ENCODE measurements around the gene MED12L.

Gene MED12L

GRCh38 chr3:151330379-151330778, 244.9 kb downstream of the MED12L start:
- DNase-seq: no peak

DNA sequence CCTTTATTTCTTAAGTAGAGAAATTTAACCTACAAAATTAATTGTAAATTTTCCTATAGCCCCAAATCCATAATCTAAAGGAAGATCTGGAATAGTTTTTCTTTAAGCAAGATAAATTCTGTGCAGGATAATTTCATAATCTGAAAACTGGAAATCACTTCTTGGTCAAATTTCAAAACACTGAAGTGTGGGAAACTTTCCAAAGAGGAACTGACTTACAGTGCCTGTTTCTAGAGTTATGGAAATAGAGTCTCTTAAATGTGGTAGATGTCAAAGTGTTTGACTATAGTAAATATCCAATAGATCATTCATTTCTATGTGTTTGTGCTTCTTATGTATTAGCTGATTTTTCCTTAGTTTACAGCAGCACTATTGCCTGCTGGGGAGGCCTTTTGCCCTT, 245.4 kb downstream of the MED12L start:
- no peak for DNase-seq

DNA sequence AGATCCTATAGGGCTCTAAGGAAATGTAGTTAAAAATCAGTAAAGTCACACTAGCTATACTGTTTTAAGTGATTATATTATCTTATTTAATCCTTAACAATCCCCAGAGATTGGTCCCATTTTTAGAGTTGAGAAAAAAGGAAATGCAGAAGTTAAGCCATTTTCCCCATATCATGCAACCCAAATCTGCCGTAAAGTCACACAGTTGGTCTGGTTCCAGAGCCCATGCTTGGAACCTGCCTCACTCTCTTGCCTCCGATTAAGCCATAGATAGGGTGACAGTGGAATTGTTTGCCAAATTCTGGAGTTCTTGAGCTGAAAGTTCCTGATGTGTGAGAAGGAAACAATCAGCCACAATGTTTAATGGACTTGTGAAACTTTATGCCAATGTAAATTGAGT, 246.2 kb downstream of the MED12L start:
- no peak for DNase-seq

- DNase-seq: no peak
These were observed 260.4 kb downstream of the MED12L start for GRCh38 chr3:151345859-151346258.

- no peak for DNase-seq
These were observed 260.8 kb downstream of the MED12L start for GRCh38 chr3:151346292-151346691.

DNA sequence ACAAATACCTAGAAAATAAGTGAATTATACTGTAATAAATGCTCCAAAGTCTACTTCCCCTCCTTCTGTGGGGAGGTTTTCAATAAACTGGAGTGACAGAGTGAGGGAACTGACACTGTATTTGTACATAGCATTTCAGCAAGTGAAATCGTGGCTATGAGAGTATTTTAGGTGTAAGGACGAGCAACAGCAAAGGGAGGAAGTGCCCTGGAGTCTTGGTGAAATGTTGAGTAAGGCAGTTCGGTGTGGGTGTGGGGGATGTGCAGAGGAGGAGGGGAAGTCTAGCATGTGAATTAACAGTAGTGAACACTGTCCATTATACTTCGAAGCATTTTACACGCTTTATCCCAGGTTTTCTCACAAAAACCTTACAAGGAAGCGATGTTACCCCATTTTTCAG, 262.0 kb downstream of the MED12L start:
- no peak for DNase-seq

GRCh38 chr3:151350656-151351055, 265.2 kb downstream of the MED12L start:
- DNase-seq: no peak

DNA sequence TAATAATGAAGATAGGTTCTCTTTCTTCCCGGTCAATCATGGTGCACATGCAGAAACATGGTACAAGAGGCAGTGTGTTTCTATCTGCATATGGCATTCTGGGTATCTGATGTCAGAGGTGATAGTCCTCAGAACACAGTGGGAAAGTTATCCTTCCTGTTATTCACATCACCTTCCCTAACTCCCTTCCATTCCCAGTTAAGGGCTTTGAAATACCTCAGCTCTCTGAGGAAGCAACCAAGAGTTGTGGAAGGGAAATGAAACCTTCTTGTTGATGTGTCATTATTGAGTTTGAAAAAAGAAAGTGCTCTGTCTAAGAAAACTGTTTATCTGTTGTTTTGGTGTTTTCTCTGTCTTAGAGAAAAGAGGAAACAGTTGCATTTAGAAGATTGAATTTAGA, 265.8 kb downstream of the MED12L start:
- no peak for DNase-seq

DNA sequence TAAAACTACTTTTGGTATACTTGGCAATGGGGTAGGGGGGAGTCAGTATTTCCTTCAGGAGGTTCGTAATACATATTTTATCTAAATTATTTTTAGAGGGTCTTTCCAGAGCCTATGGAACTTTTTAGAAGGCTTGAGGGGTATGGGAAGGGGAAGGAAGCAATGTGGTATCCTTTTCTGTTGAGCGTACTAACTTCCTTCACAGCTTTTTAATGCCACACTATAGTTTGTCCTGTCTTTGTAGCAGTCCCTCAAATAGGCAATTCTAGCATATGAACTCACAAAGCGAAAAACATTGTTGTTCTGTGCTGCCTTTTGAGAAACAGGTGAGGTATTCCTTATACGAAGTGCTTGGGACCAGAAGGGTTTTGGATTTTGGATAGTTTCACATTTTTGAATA, 266.2 kb downstream of the MED12L start:
- no peak for DNase-seq

DNA sequence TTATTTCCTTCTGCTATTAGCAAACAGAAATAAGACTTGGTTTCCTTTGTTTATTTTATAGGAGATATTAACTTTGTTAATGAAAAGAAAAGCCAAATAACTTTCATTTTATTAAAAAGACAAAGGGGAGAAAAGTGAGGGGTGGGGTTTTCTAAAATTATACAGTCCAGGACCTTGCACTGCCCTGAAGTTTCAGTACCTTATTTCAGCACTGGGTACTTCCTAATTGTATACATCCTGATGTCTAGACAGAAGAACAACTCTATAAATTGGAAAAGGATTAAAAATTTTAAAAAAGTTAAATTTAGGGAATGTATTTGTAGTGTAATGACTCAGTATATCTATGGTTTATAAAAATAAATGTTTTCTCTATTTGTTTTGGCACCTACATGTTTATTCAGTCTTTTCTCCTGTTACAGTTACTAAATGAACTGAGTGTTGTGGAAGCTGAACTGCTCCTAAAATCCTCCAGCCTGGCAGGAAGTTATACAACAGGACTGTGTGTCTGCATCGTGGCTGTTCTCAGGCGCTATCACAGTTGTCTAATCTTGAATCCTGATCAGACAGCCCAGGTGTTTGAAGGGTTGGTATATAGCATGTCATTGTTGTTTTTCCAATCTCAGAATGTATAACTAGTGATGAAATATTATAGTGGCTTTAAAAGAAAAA, 271.5 kb downstream of the MED12L start:
- no peak for DNase-seq

DNA sequence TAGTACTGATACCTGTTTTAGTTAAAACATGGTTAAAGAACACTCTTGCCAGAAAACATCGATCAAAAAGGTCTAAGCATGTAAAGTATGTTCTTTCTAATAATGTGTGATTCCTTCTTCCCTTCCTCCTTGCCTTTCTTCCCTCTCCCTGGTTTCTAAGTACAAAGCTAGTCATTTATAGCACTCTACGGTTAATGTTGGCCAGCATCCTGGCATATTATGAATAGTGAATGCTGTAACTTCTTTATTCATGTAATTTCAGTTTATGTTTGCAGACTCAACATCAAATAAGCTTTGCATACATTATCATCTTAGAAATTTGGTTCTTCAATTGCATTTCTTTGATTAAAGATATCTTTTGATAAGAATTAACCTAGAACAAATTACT, 272.0 kb downstream of the MED12L start:
- no peak for DNase-seq

DNA sequence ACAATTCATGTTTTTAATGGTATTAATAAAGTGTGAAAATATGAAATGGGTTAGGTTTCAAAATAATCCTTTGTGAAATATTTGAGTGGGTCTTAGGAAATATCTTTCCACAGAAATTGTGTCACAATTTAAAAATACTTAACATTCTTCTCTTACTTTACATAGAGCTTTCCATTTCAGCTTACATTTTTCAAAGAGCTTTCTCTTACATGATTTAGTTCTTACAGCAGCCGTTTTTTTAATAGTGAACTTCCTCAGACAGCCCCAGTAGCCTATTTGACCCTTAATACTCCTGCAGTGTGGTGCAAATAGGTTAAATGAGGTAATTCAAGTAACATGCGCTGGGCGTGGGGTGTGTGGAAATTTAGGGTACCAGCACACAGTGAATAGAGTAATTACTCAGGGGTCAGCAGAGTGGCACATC, 277.3 kb downstream of the MED12L start:
- DNase-seq: no peak

DNA sequence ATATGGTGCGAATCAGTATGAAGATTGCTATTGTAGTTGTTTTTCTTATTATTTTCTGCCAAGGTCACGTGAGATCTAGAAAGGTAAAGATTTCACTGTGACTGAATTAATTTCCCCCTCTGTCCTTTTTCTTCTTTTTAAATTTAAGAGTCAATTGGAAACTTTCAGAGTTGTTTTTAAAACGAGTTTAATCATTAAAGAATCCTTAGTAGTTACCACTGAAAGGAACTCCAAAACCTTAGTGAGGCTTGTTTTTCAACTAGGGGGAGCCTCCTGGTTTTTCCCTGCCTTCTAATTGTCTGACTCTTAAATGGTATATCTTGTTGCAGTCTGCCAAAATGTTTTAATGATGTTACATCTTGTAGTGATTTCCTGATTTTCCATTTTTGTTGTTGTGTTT, 281.5 kb downstream of the MED12L start:
- no peak for DNase-seq

GRCh38 chr3:151367448-151367847, 282.0 kb downstream of the MED12L start:
- DNase-seq: no peak

- no peak for DNase-seq
These were observed 286.1 kb downstream of the MED12L start for GRCh38 chr3:151371526-151371925.

DNA sequence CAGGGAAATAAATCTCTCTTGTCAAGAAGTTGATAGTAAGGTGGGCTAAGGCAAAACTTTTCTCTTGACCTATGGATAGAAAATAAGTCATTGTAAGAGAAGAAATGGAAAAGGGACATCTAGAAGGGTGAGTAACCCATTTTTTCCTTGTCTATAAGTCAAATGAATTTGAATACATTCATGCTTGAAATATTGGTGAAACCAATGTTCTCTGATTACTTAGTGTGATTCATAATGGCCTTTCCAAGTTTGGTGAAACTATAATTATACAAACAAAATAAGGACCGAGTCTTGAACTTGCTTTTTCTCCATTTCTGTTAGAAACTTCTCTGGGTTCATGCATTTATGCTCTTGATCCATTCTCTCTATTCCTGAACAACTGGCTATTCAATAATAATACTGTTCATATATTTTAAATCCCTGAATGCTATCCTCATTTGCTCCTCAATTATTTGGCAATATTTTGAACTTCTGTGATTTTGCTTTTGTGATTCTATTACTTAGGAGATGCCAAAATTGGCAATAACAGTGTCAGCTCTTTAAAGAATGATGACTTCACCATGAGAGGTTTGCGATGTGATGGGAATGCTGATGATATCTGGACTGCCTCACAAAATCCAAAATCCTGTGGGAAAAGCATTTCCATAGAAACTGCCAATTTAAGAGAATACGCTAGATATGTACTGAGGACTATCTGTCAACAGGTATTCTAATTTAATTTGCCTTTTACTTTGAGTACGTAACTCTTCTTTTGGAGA, 286.8 kb downstream of the MED12L start:
- DNase-seq: no peak

DNA sequence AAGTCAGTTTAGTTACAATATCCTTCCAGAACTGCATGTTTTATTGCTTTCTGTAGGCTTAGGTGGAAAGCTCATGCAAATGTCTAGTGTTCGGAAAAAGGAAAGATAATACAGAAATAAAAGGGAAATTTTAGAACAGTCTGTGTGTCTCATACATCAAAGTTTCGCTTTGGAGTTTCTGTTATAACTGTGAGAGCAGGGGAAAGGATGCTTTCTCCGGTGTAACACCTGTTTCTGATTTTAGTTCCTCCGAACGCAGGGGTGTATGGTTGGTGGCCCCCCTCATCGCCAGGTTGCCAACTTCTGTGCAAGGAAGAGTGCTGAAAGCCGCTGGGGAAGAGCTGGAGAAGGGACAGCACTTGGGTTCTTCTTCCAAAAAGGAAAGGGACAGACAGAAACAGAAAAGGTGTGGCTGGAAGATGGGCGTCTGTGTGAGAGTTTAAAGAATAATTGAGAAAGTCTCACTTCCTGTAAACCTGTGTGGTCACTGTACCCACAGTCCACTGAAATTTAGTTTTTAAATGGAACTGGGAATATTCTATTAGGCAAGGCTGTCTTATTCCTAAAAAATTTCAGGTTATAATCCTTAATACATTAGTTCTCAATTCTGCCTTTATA, 292.4 kb downstream of the MED12L start:
- no peak for DNase-seq

DNA sequence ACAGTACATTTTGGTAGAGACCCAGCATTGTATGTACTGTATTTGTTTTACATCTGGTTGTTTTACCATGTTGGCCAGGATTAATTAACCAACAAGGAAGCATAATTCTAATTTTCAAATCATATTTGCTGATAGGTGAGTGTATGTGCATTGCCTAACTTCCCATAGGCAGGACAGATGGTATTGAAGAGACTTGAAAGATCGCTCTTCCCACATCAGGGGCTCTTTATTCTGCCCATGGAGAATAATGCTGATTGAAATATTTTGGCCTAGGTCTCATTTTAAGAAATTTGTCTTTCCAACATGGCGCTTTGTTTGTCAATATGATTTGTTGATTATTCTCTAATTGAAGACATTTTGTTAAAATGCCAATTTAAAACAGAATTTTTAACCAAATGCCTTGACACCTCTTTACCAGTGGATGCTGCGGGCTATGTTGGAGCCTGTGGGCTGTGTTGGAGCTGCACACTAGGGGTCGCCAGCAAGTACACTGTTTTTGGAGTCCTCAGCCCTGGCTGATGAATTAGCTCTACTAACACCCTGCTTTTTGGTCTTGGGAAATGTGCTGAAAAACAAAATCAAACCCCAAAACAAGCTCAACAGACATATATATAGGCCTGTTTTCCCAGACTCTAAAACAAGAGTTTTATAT, 293.7 kb downstream of the MED12L start:
- DNase-seq: no peak

- no peak for DNase-seq
These were observed 297.2 kb downstream of the MED12L start for GRCh38 chr3:151382671-151383070.

DNA sequence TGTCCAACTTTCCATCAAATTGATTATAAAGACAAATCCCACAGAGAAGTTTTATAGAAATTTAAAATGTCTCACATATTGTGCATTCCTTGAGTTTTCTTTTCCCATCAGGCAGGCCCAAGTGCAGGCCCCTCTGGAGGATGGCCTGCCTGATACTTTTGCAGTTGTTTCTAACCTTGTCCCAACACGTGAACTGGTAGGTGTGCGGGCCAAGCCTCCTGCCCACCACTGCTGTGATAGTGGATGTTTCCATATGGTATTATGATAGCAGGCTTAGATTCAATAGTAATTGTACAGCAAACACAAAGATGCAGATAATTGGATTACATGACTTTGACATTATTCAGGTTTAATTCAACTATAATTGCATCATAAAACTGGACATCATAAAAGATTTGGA, 297.6 kb downstream of the MED12L start:
- no peak for DNase-seq

DNA sequence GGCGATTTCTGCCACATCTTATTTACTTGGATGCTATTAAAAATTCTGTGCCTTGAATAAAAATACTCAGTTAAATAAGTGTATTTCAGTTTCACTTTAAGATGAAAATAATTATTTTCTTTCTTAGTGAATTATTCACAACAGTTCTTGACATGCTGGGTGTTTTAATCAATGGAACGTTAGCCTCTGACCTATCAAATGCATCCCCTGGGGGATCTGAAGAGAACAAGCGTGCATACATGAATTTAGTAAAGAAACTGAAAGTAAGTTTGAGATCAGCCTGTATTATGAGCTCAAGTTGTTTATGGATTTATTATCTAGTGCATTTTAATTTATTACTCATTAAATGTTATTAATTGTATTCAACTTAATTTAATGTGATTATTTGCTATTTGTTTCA, 298.5 kb downstream of the MED12L start:
- DNase-seq: no peak

GRCh38 chr3:151384741-151385174, 299.3 kb downstream of the MED12L start, which contains the start of gene P2RY12:
Gene P2RY12, minus strand, starts transcription at chr3:151384753. Its CDS starts 45,908 bp downstream, at chr3:151338845.
- DNase-seq: no peak

DNA sequence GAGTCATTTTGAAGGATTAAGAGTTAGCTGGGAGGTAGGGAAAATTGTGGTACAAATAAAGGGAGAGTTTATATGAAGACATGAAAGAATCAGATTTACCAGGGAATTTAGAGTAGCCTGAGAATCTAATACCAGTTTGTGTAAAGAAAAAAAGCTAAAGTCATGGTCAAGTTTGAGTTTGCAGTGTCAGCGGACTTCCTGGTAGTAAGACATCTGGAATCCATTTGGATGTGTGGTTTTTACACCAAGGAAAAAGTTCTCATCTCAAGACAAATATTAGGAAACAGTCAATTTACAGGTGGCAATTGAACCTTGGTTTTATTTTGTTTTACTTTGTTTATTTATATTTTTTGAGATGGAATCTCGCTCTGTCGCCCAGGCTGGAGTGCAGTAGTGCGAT, 300.6 kb downstream of the MED12L start:
- no peak for DNase-seq

DNA sequence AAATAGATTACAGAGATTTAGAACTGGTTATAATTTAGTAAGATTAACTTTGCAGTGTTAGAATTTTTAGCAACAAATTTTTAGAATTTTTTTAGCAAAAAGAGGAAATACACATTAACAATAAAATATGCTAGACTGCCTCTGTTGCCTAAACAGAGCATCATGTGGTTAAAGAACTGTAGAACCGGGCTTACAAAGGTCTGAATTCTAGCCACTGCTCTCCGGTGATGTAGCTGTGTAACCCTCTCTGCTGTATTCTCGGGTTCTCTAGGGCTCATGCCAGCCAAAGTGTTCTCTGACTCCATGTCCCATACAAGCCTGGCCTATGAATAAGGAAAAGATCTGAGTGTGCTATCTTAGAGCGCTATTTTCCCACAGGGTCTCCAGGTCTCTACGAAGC, 302.0 kb downstream of the MED12L start:
- no peak for DNase-seq
